ENCODE measurements around the gene ERCC1.

The ERCC1 gene

DNA sequence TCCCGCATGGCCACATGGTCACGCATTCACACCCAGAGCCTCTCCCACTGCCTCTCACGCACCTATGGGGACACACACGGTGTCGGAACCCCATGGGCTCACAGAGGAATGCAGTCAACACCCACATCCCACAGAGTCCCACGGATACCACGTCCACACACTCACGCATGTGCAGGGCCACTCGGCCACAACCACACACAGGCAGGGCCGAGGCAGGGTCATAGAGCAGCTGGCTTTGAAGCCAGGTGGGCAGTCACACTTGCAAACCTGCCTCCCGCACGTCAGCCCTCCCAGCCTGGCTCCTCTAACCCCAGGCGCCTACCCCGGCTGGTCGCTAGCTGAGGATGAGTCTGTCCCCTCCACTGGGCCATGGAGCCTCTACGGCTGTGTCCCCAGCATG lies 61.4 kb downstream of the ERCC1 start:
- no peak for DNase-seq

DNA sequence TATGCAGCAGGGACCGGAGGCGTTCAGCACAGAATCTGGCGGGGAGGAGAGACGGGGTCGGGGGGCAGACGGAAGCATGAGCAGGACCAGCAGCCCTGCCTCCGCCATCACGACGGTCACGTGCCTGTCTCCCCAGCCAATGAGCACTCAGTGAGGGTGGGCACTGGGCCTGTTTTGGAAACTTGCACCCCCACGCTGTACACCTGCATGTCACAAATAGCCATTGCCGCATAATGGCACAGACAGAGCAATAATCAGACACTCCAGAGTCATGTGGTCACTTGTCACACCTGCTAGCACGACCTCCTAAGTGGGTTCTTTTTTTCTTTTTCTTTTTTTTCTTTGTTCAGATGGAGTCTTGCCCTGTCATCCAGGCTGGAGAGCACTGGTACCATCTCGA lies 62.1 kb downstream of the ERCC1 start:
- no peak for DNase-seq

DNA sequence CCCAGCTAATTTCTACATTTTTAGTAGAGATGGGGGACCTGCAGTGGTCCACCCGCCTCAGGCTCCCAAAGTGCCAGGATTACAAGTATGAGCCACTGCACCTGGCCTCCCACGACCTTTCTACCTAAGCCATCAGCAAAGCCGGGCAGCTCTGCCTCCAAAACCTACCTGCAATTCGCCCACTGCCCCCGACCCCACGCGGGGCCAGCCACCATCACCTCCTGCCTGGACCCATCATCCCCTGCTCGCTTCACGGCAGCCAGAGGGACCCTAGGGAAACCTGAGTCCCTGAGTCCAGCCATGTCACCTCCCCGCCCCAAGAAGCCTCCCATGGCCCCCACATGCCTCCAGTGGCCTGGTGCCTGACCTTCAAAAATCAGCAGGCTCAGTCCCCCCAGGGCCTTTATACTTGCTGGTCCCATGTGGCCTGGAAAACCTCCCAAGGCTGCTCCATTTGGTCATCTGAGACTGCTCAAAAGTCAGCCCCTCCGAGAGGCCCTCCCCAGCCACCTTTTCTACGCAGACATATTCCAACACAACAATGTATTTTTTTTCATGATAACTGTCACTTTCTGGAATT lies 65.4 kb downstream of the ERCC1 start:
- no peak for DNase-seq

DNA sequence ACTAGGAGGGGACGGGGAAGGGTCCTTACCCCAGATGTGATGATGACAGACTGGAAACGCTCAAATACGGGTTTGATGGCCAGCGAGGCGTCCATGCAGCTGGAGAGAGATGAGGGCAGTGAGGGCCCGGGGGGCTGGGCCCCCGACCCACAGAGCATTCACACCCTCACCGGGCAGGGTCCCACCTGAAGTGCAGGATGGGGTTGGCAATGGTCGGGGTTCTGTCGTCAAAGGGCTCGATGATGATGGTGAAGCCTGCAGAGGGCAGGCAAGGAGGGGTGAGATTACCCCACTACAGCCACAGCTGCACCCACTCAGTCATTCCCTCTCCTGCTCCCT lies 66.3 kb downstream of the ERCC1 start:
- no peak for DNase-seq

All from T1000 (cell line).